ENCODE measurements around the gene SUPT3H.

Gene SUPT3H

GRCh38 chr6:45388328-45388727 is 10.6 kb upstream of the SUPT3H start:
- DNase-seq (ENCODE audit: low spot score), result no peak

- DNase-seq (ENCODE audit: low spot score), result no peak
These were observed 9.5 kb upstream of the SUPT3H start for GRCh38 chr6:45387236-45387635.

GRCh38 chr6:45386501-45386900 is 8.8 kb upstream of the SUPT3H start:
- DNase-seq (ENCODE audit: low spot score), result no peak

- no peak for DNase-seq (ENCODE audit: low spot score)
These were observed 4.7 kb upstream of the SUPT3H start for GRCh38 chr6:45382391-45382790.

GRCh38 chr6:45378334-45378926 is 696 bp upstream of the SUPT3H start:
- DNase-seq (ENCODE audit: low spot score), result no peak

- DNase-seq (ENCODE audit: low spot score), result peak; percentile 38
These were observed 636 bp downstream of the SUPT3H start for GRCh38 chr6:45377043-45377553.

- DNase-seq (ENCODE audit: low spot score), result peak; percentile 15
These were observed 1.3 kb downstream of the SUPT3H start for GRCh38 chr6:45376310-45377042.

GRCh38 chr6:45375449-45375848 is 2.3 kb downstream of the SUPT3H start:
- DNase-seq (ENCODE audit: low spot score), result no peak

- no peak for DNase-seq (ENCODE audit: low spot score)
These were observed 5.7 kb downstream of the SUPT3H start for GRCh38 chr6:45371924-45372573.

GRCh38 chr6:45369870-45370269 is 7.9 kb downstream of the SUPT3H start:
- no peak for DNase-seq (ENCODE audit: low spot score)

GRCh38 chr6:45367999-45368398 is 9.7 kb downstream of the SUPT3H start:
- DNase-seq (ENCODE audit: low spot score), result no peak

GRCh38 chr6:45366534-45366933 is 11.2 kb downstream of the SUPT3H start:
- no peak for DNase-seq (ENCODE audit: low spot score)

- DNase-seq (ENCODE audit: low spot score), result no peak
These were observed 12.7 kb downstream of the SUPT3H start for GRCh38 chr6:45365036-45365435.

GRCh38 chr6:45364466-45364865 is 13.3 kb downstream of the SUPT3H start:
- DNase-seq (ENCODE audit: low spot score), result no peak

- no peak for DNase-seq (ENCODE audit: low spot score)
These were observed 24.1 kb downstream of the SUPT3H start for GRCh38 chr6:45353654-45354053.

GRCh38 chr6:45351667-45352066 is 26.1 kb downstream of the SUPT3H start:
- no peak for DNase-seq (ENCODE audit: low spot score)

- no peak for DNase-seq (ENCODE audit: low spot score)
These were observed 26.7 kb downstream of the SUPT3H start for GRCh38 chr6:45351076-45351475.

- no peak for DNase-seq (ENCODE audit: low spot score)
These were observed 27.5 kb downstream of the SUPT3H start for GRCh38 chr6:45350186-45350710.

GRCh38 chr6:45344900-45345299 is 32.8 kb downstream of the SUPT3H start:
- no peak for DNase-seq (ENCODE audit: low spot score)

- DNase-seq (ENCODE audit: low spot score), result no peak
These were observed 49.2 kb downstream of the SUPT3H start for GRCh38 chr6:45328523-45328922.

- peak; percentile 24 for DNase-seq (ENCODE audit: low spot score)
These were observed 49.7 kb downstream of the SUPT3H start, which contains the start of gene RUNX2 for GRCh38 chr6:45327956-45328522. Gene RUNX2 (plus strand): TSS chr6:45328330. CDS start chr6:45328727, 397 bp downstream.

- no peak for DNase-seq (ENCODE audit: low spot score)
These were observed 50.9 kb downstream of the SUPT3H start for GRCh38 chr6:45326698-45327417.

All from cerebellar cortex (tissue), 1 donor.